Kidney glomerular epithelial cell (primary cell): Measurements from ENCODE around the gene C16orf92.
A peak's percentile ranks its signal among the peaks of the same experiment; 100 is the strongest.

ENCODE experiments used
- DNase-seq: peaks from one replicate; lab custom pipeline; 2025; lab: John Stamatoyannopoulos, UW

The C16orf92 gene

DNA sequence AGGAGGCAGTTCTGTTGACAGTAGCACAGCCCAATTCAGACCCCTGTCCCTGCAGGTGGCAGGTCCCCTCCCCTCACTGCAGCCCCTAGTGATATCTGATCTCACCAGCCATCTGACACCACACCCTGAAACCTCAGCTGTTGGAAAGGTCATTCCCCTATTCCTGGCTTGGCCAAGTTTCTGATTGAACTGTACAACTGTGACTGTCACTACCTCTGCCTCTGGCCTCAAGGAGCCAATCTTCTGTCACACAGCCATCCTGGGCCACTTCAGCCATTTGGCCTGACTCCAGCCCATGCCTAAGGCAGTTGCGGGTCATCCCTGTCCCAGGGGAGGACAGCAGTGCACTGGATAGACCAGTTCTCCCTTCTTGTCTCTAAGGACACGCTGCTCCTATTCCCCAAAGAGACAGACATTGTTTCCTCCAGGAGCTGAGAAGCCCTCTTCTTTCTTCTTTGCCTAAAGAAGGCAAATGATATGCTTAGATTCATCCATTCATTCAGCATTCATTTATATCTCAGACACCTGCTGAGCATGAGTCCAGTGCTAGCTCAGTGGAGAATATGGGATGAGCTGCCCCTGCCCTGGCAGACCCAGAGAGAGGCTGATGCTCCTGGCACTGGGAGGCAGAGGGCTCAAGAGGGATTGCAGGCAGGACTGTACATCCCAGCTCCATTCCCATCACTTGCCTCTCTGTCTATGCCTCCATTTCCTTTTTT lies 38.0 kb downstream of the C16orf92 start:
- DNase-seq = no peak

DNA sequence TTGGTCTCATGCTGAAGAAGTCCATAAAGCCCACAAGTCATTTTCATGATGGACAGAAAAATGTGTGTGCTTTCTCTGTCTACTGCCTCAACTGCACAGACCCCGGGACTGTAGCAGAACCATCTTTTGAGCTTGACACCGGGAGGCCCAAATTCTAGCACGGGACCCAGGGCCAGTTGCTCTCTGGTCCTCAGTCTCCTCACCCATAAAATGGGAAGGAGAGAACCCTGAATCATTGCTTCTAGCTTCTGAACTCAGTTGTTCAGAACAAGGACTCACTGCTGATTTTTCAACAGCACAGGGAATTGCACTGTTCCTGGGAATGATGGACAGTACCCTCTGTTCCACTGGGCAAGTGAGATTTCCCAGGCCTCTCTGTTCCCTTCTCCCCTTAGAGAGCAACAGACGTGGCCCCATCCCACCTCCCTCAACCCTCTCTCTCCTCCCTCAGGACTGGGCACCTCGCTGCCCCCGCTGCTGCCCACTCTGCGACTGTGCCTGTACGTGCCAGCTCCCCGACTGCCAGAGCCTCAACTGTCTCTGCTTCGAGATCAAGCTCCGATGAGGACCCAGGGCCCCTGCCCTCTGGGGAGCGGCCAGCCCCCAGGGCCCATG lies 40.4 kb downstream of the C16orf92 start:
- DNase-seq = no peak

DNA sequence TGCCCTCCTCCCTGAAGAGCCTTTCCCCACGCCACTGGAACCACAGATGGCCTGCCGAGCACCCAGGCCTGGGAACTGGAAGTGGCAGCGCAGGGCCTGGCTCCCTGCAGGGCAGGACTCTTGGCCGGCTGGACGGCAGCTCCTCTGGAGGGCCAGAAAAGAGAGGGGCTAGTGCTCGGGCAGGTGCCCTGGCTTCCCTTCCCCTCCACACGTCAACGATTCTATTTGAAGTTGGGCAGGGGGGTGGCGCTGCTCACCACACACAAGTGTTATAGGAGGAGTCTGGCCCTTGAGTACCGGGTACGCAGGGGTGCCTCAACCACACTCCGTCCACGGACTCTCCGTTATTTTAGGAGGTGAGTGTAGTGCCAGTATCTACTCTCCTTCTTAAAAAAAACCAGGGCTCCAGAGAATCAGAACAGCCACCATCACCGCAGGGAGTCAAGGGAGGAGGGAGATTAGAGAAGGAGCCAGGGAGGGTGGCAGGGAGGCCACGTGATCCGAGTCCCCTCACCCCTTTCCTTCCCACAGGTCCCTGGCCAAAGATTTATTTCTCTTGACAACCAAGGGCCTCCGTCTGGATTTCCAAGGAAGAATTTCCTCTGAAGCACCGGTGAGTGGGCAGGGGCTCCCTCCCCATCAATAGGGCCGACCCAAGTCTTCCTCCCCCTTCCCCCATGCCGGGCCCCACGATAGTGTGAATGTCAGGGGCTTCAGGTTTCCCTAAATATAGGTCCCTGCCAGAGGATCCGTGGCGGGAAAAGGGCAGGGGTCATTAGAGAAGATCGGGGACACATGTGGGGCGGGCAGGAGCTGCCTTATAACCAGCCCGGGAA lies 41.1 kb downstream of the C16orf92 start:
- DNase-seq = no peak

DNA sequence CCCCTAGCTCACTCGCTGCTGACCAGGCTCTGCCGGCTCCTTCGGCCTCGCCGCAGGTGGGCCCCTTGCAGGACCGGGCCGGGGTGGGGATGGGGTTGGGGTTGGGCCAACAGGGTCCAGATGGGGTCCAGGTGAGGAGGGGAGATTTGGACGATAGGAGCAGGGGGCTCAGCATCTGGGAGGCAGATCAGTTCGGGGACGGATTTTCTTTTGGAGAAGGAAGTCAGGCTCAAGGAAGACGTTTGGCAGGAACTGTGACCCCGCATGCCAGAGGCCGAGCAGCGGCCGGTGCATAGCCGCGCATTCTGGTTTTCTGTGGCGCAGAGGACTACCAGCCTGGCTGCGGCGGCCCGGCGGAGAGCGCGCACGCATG lies 41.7 kb downstream of the C16orf92 start:
- no peak for DNase-seq

DNA sequence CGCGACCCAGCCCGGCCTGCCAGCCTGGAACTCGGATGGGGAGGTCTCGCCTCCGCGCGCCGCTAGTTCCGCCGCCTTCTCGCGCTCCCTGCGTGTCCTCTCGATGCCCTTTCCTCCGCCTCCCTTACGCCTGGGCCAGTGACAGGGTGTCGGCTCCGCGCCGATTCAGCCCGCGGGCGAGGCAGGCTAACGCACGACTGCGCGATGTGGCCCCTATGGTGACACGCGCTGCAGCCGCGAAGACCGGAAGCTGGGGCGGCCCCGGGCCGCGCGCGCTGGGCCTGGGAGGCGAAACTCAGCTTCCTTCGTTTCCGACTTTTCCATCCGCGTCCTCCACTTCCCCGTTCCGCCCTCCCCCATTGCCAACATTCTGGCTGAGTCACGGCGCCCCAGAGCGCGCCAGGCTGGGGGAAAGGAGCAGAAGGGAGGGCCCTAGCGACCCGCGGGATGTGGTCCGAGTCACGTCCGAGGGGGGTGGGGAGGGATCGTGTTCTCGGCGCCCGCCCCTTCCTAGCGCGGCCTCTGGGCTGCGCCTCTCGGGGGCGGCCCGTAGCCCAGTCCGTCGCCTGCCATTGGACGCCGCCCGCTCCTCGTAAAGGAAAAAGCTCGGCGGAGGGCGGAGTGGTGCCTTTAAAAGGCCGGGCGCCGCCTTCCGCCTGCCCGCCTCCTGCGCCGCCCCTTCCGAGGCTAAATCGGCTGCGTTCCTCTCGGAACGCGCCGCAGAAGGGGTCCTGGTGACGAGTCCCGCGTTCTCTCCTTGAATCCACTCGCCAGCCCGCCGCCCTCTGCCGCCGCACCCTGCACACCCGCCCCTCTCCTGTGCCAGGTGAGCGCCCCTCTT lies 42.3 kb downstream of the C16orf92 start, which contains the start of gene ALDOA:
Gene ALDOA (plus strand): TSS at position 659 of the 841 bp plus-strand sequence. CDS start 1,138 bp downstream, outside the sequence.
- DNase-seq = peak; percentile 98

DNA sequence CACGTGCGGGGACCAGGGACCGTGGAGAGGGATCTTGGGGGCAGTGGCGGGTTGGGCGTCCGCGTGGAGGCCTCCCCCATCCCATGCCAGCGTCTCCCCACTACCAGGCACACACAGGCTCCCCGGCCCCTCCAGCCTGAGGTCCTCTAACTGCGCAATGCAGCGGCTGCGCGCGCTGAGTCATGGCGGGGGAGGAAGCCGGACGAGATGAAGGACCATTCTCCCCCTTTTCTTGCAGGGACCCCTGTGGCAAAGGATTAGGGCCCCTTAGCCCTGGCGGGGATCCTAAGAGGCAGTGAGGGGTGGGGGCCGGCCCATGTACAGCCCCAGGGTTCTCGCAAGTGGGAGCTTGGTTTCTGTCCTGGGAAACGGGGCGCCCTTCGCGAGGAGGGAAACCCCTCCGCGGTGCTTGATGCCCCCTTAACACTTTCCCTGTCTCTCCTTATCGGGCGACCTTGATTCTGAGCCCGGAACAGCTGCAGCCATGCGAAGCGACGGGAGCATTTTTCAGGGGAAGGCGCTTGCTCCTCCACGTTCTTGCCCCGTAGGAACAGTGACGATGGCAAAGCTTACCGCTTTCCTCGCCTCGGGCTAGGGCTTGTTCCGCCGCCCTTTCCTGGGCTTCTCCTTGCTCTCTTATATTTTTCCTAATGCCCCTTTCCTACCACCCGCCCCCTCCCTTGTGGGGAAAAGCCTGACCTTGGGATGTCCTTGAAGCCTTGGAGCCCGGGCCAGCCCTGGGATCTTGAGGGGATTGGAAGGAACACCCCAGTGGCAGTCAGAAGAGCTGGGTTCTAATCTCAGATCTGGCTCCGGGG lies 43.2 kb downstream of the C16orf92 start:
- no peak for DNase-seq

DNA sequence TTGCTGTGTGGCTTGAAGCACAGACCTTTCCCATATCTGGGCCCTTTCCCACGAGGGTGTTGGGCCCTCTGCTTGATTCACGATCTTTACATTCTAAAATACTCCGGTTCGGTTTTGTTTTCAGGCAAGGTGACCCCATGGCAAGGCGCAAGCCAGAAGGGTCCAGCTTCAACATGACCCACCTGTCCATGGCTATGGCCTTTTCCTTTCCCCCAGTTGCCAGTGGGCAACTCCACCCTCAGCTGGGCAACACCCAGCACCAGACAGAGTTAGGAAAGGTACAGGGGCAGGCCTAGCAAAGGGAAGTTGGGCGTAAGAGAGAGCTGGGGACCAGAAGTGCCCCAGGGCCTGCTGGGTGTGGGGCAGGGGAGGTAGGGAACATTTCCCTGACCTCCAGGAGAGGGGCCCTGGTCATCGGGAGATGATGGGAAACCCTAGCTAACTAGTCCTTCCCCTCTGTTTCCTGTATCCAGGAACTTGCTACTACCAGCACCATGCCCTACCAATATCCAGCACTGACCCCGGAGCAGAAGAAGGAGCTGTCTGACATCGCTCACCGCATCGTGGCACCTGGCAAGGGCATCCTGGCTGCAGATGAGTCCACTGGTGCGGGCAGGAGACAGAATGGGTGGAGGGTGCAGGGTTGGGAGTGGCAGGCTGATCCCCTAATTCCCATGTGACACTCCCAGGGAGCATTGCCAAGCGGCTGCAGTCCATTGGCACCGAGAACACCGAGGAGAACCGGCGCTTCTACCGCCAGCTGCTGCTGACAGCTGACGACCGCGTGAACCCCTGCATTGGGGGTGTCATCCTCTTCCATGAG lies 44.0 kb downstream of the C16orf92 start:
- DNase-seq = no peak

DNA sequence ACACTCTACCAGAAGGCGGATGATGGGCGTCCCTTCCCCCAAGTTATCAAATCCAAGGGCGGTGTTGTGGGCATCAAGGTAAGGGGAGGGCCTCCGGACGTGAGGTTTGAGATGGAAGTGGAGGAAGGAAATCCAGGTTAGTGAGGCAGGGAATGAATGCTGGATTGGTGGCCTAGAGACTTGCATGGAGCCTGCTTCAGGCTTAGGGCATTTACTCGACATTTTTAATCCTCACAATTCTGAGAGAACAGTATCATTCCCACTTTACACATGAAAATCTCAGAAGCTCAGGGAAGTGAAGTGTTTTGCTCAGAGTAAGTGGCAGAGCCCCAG lies 44.6 kb downstream of the C16orf92 start:
- no peak for DNase-seq

DNA sequence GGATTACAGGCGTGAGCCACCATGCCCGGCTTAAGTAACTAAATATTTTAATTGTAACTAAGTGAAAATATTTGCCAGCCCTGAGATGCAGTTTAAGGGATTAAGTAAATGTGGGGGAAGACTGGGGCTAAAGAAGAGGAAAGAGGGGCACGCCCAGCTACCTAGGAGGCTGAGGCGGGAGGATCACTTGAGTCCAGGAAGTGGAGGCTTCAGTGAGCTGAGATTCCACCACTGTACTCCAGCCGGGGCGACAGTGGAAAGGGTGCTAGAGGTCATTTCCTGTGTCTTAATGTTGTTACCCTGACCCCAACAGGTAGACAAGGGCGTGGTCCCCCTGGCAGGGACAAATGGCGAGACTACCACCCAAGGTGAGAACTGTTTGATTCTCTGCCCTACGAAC lies 45.3 kb downstream of the C16orf92 start:
- DNase-seq = no peak

DNA sequence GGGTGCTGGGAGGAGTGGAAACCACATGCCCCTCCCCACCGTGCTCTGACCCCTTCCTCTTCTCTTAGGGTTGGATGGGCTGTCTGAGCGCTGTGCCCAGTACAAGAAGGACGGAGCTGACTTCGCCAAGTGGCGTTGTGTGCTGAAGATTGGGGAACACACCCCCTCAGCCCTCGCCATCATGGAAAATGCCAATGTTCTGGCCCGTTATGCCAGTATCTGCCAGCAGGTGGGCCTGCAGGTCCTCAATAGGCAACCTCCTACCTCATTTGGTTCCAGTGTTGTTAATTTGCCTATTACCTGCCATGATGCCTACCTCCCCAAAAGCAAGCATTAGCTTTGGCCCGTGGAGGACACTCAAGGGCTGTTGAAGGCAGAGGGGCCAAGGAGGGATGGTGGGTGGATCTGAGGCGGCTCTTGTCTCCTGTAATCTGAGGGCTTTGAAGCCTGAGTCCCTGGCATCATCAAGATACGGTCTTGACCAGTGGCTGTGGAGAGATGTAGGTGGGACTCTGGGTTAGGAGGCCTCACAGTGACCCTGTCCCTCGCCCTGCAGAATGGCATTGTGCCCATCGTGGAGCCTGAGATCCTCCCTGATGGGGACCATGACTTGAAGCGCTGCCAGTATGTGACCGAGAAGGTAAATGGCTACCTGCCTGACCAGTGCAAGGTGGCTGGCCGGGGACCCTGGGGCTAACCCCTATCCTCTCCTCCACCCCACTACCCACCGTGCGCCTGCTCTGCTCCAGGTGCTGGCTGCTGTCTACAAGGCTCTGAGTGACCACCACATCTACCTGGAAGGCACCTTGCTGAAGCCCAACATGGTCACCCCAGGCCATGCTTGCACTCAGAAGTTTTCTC lies 46.0 kb downstream of the C16orf92 start:
- no peak for DNase-seq

DNA sequence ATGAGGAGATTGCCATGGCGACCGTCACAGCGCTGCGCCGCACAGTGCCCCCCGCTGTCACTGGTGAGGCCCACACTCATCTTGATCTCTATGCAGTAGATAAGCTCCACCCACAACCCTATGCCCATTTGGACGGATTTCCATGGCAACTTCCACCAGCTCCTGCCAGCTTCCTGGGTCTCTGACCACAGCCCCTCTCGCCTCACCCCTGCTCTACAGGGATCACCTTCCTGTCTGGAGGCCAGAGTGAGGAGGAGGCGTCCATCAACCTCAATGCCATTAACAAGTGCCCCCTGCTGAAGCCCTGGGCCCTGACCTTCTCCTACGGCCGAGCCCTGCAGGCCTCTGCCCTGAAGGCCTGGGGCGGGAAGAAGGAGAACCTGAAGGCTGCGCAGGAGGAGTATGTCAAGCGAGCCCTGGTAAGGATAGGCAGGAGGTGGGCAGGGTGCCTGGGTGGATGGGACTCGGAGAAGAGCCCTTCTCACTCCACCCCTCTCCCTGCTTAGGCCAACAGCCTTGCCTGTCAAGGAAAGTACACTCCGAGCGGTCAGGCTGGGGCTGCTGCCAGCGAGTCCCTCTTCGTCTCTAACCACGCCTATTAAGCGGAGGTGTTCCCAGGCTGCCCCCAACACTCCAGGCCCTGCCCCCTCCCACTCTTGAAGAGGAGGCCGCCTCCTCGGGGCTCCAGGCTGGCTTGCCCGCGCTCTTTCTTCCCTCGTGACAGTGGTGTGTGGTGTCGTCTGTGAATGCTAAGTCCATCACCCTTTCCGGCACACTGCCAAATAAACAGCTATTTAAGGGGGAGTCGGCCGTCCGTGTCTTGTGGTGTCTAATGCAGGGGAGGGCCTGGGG lies 46.8 kb downstream of the C16orf92 start:
- no peak for DNase-seq

DNA sequence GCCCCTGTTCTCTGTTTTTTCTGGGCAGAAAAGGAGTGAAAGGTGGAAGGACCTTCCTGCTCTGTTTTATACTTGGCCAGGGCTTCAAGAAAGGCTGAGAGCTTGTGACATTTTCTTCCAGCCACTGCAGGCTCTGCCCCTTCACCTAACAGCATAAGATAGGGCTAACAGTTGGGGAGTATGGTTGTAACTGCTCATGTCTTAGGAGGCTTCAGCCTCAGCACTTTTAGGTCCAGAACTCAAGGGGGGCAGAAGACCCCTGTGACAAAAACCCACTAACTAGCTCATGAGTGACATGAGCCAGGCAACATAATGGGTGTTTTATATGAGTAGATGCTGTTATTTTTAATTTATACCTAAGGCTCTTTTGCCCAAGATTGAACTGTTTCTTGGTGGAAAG lies 47.5 kb downstream of the C16orf92 start:
- no peak for DNase-seq
